Vagina (tissue), 2 donors: ENCODE measurements around the gene B3GALNT1. TPM values are rescaled to one million over a fixed set of nuclear protein-coding genes. Genes with fewer than 3 reads are reported as not detected.

Experiments used
- DNase-seq, 2 donors: peaks; one replicate each; pipeline ENCODE4 v3.0.0-alpha.2; 2017; ENCODE audit errors: extremely low spot score in 2 of 2
- H3K27ac ChIP-seq: fragments of 200-600 bp; sonication (generic); one replicate; pipeline ENCODE4 v1.5.1; 2019
- H3K27me3 ChIP-seq: fragments of 200-600 bp; sonication (generic); one replicate; pipeline ENCODE4 v1.5.1; 2019
- H3K36me3 ChIP-seq, 2 donors: fragments of 200-600 bp; sonication (generic); one replicate each; pipeline ENCODE4 v1.5.1; 2017 to 2019
- H3K4me1 ChIP-seq: fragments of 200-600 bp; sonication (generic); one replicate; pipeline ENCODE4 v1.5.1; 2019
- H3K4me3 ChIP-seq, 2 donors: fragments of 200-600 bp; sonication (generic); 1 replicate in 1 of 2; 2 replicates in 1 of 2; pipeline ENCODE4 v1.5.1; 2016 to 2019
- H3K9me3 ChIP-seq: fragments of 200-600 bp; sonication (generic); one replicate; pipeline ENCODE4 v1.5.1; 2019
- CTCF ChIP-seq, 3 experiments: fragments of 450-650 bp in 2 of 3; fragments of 200-600 bp in 1 of 3; sonication (generic) in 1 of 3; IDR thresholded peaks; one replicate each; pipeline ENCODE4 v1.5.1; 2017 to 2019; ENCODE audit warnings: antibody characterized with exemption in 3 of 3, mild to moderate bottlenecking in 2 of 3, moderate library complexity in 2 of 3
- POLR2A ChIP-seq, 2 donors: fragments of 450-650 bp; IDR thresholded peaks; one replicate each; pipeline ENCODE4 v1.6.1; 2017; ENCODE audit warnings: antibody characterized with exemption in 2 of 2, mild to moderate bottlenecking in 2 of 2, moderate library complexity in 2 of 2
- POLR2AphosphoS5 ChIP-seq, 2 donors: sonication (generic); formaldehyde crosslinking; IDR thresholded peaks; one replicate each; pipeline ENCODE4 v1.9.0; 2017; ENCODE audit warnings: antibody characterized with exemption in 2 of 2, mild to moderate bottlenecking in 2 of 2, low read depth in 1 of 2; ENCODE audit not compliant: insufficient read depth in 1 of 2
- intact Hi-C: fragments of 100-400 bp; cut with DNase I; formaldehyde crosslinking; loops from one replicate; pipeline ENCODE4 v1.15.1; 2023
- total RNA-seq: library from RNA; depleted of rRNA; stranded (reverse); fragments of >200 nt; gene quantifications from one replicate; pipeline ENCODE4 v1.2.3, GENCODE V29; 2016

The B3GALNT1 gene
- total RNA-seq, 1 donor from 2014 or later = 4.9 TPM

DNA sequence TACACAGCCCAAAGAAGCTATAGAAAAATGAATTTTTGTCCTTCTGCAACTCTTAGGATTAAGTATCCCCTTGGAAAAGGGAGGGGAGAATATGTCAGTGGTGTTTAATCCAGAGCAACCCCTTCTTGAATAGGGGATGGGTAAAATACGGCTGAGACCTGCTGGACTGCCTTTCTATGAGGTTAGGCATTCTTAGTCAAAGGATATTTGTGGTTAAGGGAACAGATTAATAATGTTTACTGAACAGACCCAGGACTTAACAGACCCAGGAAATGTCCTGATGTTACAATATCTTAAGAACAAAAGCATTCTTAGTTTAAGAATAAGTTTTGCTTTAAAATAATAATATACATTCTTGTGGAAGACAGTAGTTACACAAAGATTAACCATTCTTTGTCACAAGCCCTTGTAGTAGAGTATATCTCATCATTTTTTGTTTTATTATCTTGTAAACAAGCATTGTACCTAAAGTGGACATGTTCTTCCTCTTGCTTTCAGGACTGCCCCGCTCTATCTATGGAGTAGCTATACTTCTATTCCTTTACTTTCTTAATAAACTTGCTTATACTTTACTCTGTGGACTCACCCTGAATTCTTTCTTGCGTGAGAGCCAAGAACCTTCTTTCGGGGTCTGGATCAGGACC, 43.8 kb upstream of the B3GALNT1 start:
- Histone ChIP-seq H3K9me3 (no peaks in the 10 kb centered on the region), H3K36me3 (no peaks in the 10 kb centered on the region), H3K4me1 (no peaks in the 10 kb centered on the region), H3K4me3 (no peak overlapping the region), H3K27me3 (no peaks in the 10 kb centered on the region), H3K27ac (no peak overlapping the region)
- intact Hi-C loops = no loop called here
- DNase-seq = no peak
- TF ChIP-seq POLR2AphosphoS5 (IDR thresholded peaks at IDR 0.05; ENCODE audit: insufficient read depth in 1 of 2, low read depth in 1 of 2) = no peak
- no peak for TF ChIP-seq POLR2A (IDR thresholded peaks at IDR 0.05)
- TF ChIP-seq CTCF (IDR thresholded peaks at IDR 0.05) = no peak

- Histone ChIP-seq H3K27me3 (no peaks in the 10 kb centered on the region), H3K9me3 (no peaks in the 10 kb centered on the region), H3K4me1 (peaks cover 6% of the 10 kb centered on the region), H3K4me3 (no peak overlapping the region), H3K27ac (no peak overlapping the region), H3K36me3 (no peaks in the 10 kb centered on the region)
- TF ChIP-seq CTCF (IDR thresholded peaks at IDR 0.05) (no peak), POLR2A (IDR thresholded peaks at IDR 0.05) (no peak), POLR2AphosphoS5 (IDR thresholded peaks at IDR 0.05; ENCODE audit: insufficient read depth in 1 of 2, low read depth in 1 of 2) (no peak)
- DNase-seq = no peak
- intact Hi-C loops = no loop called here
Observed at GRCh38 chr3:161142486-161142885, 37.3 kb upstream of the B3GALNT1 start.

DNA sequence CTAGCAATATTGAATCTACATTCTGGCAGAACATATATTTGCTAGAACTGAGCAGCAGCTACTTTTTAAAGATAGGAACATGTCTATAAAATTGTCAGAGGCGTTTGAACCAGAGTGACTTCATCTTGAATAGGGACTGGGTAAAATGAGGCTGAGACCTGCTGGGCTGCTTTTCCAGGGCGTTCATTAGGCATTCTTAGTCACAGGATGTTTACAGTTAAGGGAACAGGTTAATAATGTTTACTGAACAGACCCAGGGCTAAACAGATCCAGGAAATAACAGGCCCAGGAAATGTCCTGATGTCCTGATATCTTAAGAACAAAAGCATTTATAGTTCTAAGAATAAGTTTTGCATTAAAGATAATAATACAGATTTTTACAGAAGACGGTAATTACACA, 34.5 kb upstream of the B3GALNT1 start:
- intact Hi-C loops = no loop called here
- Histone ChIP-seq H3K27me3 (no peaks in the 10 kb centered on the region), H3K27ac (no peak overlapping the region), H3K9me3 (no peaks in the 10 kb centered on the region), H3K4me1 (peaks cover 6% of the 10 kb centered on the region), H3K4me3 (no peak overlapping the region), H3K36me3 (no peaks in the 10 kb centered on the region)
- no peak for TF ChIP-seq POLR2A (IDR thresholded peaks at IDR 0.05)
- no peak for TF ChIP-seq POLR2AphosphoS5 (IDR thresholded peaks at IDR 0.05; ENCODE audit: insufficient read depth in 1 of 2, low read depth in 1 of 2)
- no peak for TF ChIP-seq CTCF (IDR thresholded peaks at IDR 0.05)
- DNase-seq = no peak

DNA sequence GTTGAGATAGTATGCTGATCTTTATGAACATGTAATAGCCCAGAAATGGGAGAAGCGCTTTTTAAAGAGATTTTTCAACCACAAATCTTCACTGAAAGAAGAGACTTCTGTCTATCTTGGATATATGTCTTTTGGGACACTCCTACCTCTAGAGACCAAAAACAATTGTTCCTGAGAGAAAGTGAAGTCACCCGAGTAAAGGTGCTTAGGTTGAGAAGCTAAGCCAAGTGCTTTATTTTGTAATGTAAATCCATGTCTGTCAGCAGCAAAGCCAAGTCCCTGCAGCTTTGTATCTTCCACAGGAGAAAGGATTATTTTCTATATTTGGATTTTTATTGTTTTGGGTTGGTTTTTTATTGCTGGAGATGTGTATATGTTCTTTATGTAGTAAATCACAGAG, 32.1 kb upstream of the B3GALNT1 start:
- Histone ChIP-seq H3K4me1 (peaks cover 3% of the 10 kb centered on the region), H3K4me3 (no peak overlapping the region), H3K36me3 (no peaks in the 10 kb centered on the region), H3K9me3 (no peaks in the 10 kb centered on the region), H3K27ac (no peak overlapping the region), H3K27me3 (no peaks in the 10 kb centered on the region)
- no peak for DNase-seq
- intact Hi-C loops = no loop called here
- TF ChIP-seq POLR2AphosphoS5 (IDR thresholded peaks at IDR 0.05; ENCODE audit: insufficient read depth in 1 of 2, low read depth in 1 of 2) = no peak
- no peak for TF ChIP-seq CTCF (IDR thresholded peaks at IDR 0.05)
- TF ChIP-seq POLR2A (IDR thresholded peaks at IDR 0.05) = no peak

GRCh38 chr3:161132391-161132790, 27.2 kb upstream of the B3GALNT1 start:
- Histone ChIP-seq H3K4me1 (no peaks in the 10 kb centered on the region), H3K4me3 (no peak overlapping the region), H3K27me3 (no peaks in the 10 kb centered on the region), H3K9me3 (no peaks in the 10 kb centered on the region), H3K36me3 (no peaks in the 10 kb centered on the region), H3K27ac (no peak overlapping the region)
- TF ChIP-seq POLR2AphosphoS5 (IDR thresholded peaks at IDR 0.05; ENCODE audit: insufficient read depth in 1 of 2, low read depth in 1 of 2) (no peak), POLR2A (IDR thresholded peaks at IDR 0.05) (no peak), CTCF (IDR thresholded peaks at IDR 0.05) (no peak)
- DNase-seq = no peak
- intact Hi-C loops = no loop called here
